GM23338 (cell line): Measurements from ENCODE around the gene TLE6. TPM values are rescaled to one million over a fixed set of nuclear protein-coding genes. Genes with fewer than 3 reads are reported as not detected.

Experiments used
- ATAC-seq: fragments of 200-7000 bp; cut with Tn5 transposase; 3 replicates; pipeline ENCODE4 v1.9.1; 2020
- DNase-seq: peaks from one replicate; pipeline ENCODE4 v3.0.0-alpha.2; 2015; ENCODE audit warnings: low spot score
- H2AFZ ChIP-seq: fragments of 200-600 bp; sonication (generic); 2 replicates; pipeline ENCODE4 v1.8.0; 2016; ENCODE audit warnings: antibody characterized with exemption, mild to moderate bottlenecking, moderate library complexity
- H3F3A ChIP-seq: fragments of 200-600 bp; sonication (generic); replicated peaks from 2 replicates; pipeline ENCODE4 v1.8.0; 2017; ENCODE audit warnings: antibody characterized with exemption, mixed run types, low read depth
- H3K27ac ChIP-seq: fragments of 200-600 bp; sonication (generic); 2 replicates; pipeline ENCODE4 v1.6.1; 2016; ENCODE audit warnings: low read depth
- H3K27me3 ChIP-seq: fragments of 200-600 bp; sonication (generic); 2 replicates; pipeline ENCODE4 v1.8.0; 2016; ENCODE audit warnings: mild to moderate bottlenecking, mixed run types, moderate library complexity; ENCODE audit not compliant: insufficient read depth
- H3K36me3 ChIP-seq: fragments of 200-600 bp; sonication (generic); 2 replicates; pipeline ENCODE4 v1.8.0; 2016; ENCODE audit warnings: mild to moderate bottlenecking; ENCODE audit not compliant: insufficient read depth
- H3K4me1 ChIP-seq: fragments of 200-600 bp; sonication (generic); 2 replicates; pipeline ENCODE4 v1.8.0; 2016; ENCODE audit warnings: mild to moderate bottlenecking, moderate library complexity; ENCODE audit not compliant: insufficient read depth
- H3K4me2 ChIP-seq: fragments of 200-600 bp; sonication (generic); 2 replicates; pipeline ENCODE4 v1.7.1; 2017; ENCODE audit warnings: mixed run types
- H3K4me3 ChIP-seq: fragments of 200-600 bp; sonication (generic); 2 replicates; pipeline ENCODE4 v1.6.1; 2016; ENCODE audit warnings: mixed run types
- H3K79me2 ChIP-seq: fragments of 200-600 bp; sonication (generic); replicated peaks from 2 replicates; pipeline ENCODE4 v1.8.0; 2017; ENCODE audit warnings: mild to moderate bottlenecking; ENCODE audit not compliant: insufficient read depth
- H3K9me2 ChIP-seq: fragments of 200-600 bp; sonication (generic); 2 replicates; pipeline ENCODE4 v1.8.0; 2017; ENCODE audit not compliant: insufficient read depth
- H4K20me1 ChIP-seq: fragments of 200-600 bp; sonication (generic); replicated peaks from 2 replicates; pipeline ENCODE4 v1.8.0; 2017; ENCODE audit warnings: mild to moderate bottlenecking; ENCODE audit not compliant: insufficient read depth
- H3K27ac Mint-ChIP-seq: 2 replicates; pipeline ENCODE4 v1.8.0; 2020; ENCODE audit warnings: inconsistent platforms, mild to moderate bottlenecking, moderate library complexity, mixed read lengths
- H3K27me3 Mint-ChIP-seq: 3 replicates; pipeline ENCODE4 v1.8.0; 2022; ENCODE audit warnings: low read depth, mild to moderate bottlenecking, moderate library complexity, mixed read lengths, inconsistent platforms; ENCODE audit not compliant: insufficient read depth, poor library complexity
- H3K36me3 Mint-ChIP-seq: 3 replicates; pipeline ENCODE4 v1.8.0; 2021; ENCODE audit warnings: low read depth, mild to moderate bottlenecking, inconsistent platforms, moderate library complexity, mixed read lengths
- H3K4me1 Mint-ChIP-seq: 3 replicates; pipeline ENCODE4 v1.8.0; 2020; ENCODE audit warnings: mild to moderate bottlenecking, inconsistent platforms, mixed read lengths
- H3K4me3 Mint-ChIP-seq: 3 replicates; pipeline ENCODE4 v1.8.0; 2021; ENCODE audit warnings: moderate library complexity, mild to moderate bottlenecking, inconsistent platforms, mixed read lengths
- H3K9me3 Mint-ChIP-seq: 3 replicates; pipeline ENCODE4 v1.8.0; 2020; ENCODE audit warnings: moderate library complexity, mild to moderate bottlenecking, inconsistent platforms, mixed read lengths
- CREB1 ChIP-seq: fragments of 250-450 bp; sonication (Bioruptor Pico); IDR thresholded peaks from 2 replicates; pipeline ENCODE4 v1.5.0; 2020; ENCODE audit warnings: low read depth, mild to moderate bottlenecking, moderate library complexity
- CTCF ChIP-seq, 2 experiments: fragments of 200-600 bp in 1 of 2; sonication (generic) in 1 of 2; conservative IDR thresholded peaks; 2 replicates each; pipeline versions ENCODE4 v1.5.1 to v1.6.1; 2016 to 2017; ENCODE audit warnings: antibody characterized with exemption in 2 of 2, low read depth in 2 of 2, mild to moderate bottlenecking in 2 of 2, moderate library complexity in 1 of 2
- ETS1 ChIP-seq: IDR thresholded peaks from 2 replicates; pipeline ENCODE4 v1.6.1; 2016; ENCODE audit warnings: antibody characterized with exemption
- EZH2 ChIP-seq: fragments of 200-600 bp; sonication (generic); IDR thresholded peaks from one replicate; pipeline ENCODE4 v1.8.0; 2017; ENCODE audit warnings: antibody characterized with exemption, mild to moderate bottlenecking, low read depth; ENCODE audit not compliant: unreplicated experiment
- EZH2phosphoT487 ChIP-seq: fragments of 200-600 bp; sonication (generic); IDR thresholded peaks from one replicate; pipeline ENCODE4 v1.8.1; 2018; ENCODE audit warnings: antibody characterized with exemption; ENCODE audit not compliant: unreplicated experiment
- JUNB ChIP-seq: IDR thresholded peaks from one replicate; pipeline ENCODE4 v1.6.1; 2016; ENCODE audit warnings: antibody characterized with exemption; ENCODE audit not compliant: unreplicated experiment
- NANOG ChIP-seq: IDR thresholded peaks from 2 replicates; pipeline ENCODE4 v1.6.1; 2016; ENCODE audit warnings: antibody characterized with exemption, borderline replicate concordance
- POLR2AphosphoS5 ChIP-seq: IDR thresholded peaks from 2 replicates; pipeline ENCODE4 v1.6.1; 2016; ENCODE audit warnings: antibody characterized with exemption, low read depth
- REST ChIP-seq: IDR thresholded peaks from one replicate; pipeline ENCODE4 v1.6.1; 2018; ENCODE audit warnings: antibody characterized with exemption; ENCODE audit not compliant: unreplicated experiment
- STAT1 ChIP-seq: IDR thresholded peaks from one replicate; pipeline ENCODE4 v1.6.1; 2016; ENCODE audit warnings: antibody characterized with exemption; ENCODE audit not compliant: unreplicated experiment
- ZNF114 ChIP-seq: fragments of 250-450 bp; sonication (Bioruptor Pico); IDR thresholded peaks from 2 replicates; pipeline ENCODE4 v1.5.0; 2020; ENCODE audit warnings: mild to moderate bottlenecking, moderate library complexity
- ZNF331 ChIP-seq: fragments of 250-450 bp; sonication (Bioruptor Pico); IDR thresholded peaks from 2 replicates; pipeline ENCODE4 v1.5.0; 2020; ENCODE audit warnings: low read depth, mild to moderate bottlenecking, moderate library complexity
- ZNF462 ChIP-seq: fragments of 250-450 bp; sonication (Bioruptor Pico); IDR thresholded peaks from 2 replicates; pipeline ENCODE4 v1.5.0; 2020; ENCODE audit warnings: mild to moderate bottlenecking, moderate library complexity
- polyA plus RNA-seq: library from polyadenylated mRNA; unstranded; fragments of >200 nt; fragmentation: Nextera tagmentation; extraction: Ambion mirVana; gene quantifications from 2 replicates; pipeline ENCODE4 v1.2.1, GENCODE V29; 2016
- total RNA-seq: library from RNA; depleted of rRNA; stranded (reverse); fragments of >200 nt; shearing (Covaris generic); gene quantifications from 2 replicates; pipeline ENCODE4 v1.2.3, GENCODE V29; 2014

Gene TLE6
- total and polyA plus RNA-seq, 2 experiments from 2014 or later, result 2.4 TPM

- TF ChIP-seq CTCF (conservative IDR thresholded peaks at IDR 0.05; ENCODE audit: low read depth in 2 of 2) (no peak), JUNB (no peak), POLR2AphosphoS5 (no peak), ZNF331 (CRISPR knock-in tag) (no peak), STAT1 (no peak), CREB1 (CRISPR knock-in tag) (no peak), EZH2 (no peak), ETS1 (no peak), ZNF114 (CRISPR knock-in tag) (no peak), ZNF462 (CRISPR knock-in tag) (no peak), EZH2phosphoT487 (no peak), NANOG (no peak), REST (no peak)
- H3K27me3 ChIP-seq, result peaks cover 17% of the 10 kb centered on the region
- H2AFZ ChIP-seq, result no peak overlapping the region
- Mint-ChIP-seq H3K4me3 (no peak overlapping the region), H3K27me3 (peaks cover 69% of the 10 kb centered on the region), H3K36me3 (no peaks in the 10 kb centered on the region), H3K4me1 (peaks cover 30% of the 10 kb centered on the region), H3K9me3 (no peaks in the 10 kb centered on the region; the same call in 2 of the 3 replicates), H3K27ac (no peak overlapping the region)
- H3K27ac ChIP-seq, result no peak overlapping the region
- DNase-seq (no peak), ATAC-seq (no peak)
- H3K4me2 ChIP-seq, result no peak overlapping the region
- peaks cover 16% of the 10 kb centered on the region; the same call in 1 of the 2 replicates for H3F3A ChIP-seq
- H3K79me2 ChIP-seq, result no peaks in the 10 kb centered on the region
- no peaks in the 10 kb centered on the region for H4K20me1 ChIP-seq
- no peaks in the 10 kb centered on the region for H3K9me2 ChIP-seq
- no peaks in the 10 kb centered on the region for H3K36me3 ChIP-seq
- H3K4me3 ChIP-seq, result no peak overlapping the region
- H3K4me1 ChIP-seq, result peaks cover 27% of the 10 kb centered on the region
Measured at GRCh38 chr19:2978772-2979171, 1.4 kb downstream of the TLE6 start.
